Renal cortex interstitium (tissue), 11 donors: ENCODE results near the gene GNAS-AS1. TPM values are rescaled to one million over a fixed set of nuclear protein-coding genes. Genes with fewer than 3 reads are reported as not detected.
A peak's percentile ranks its signal among the peaks of the same experiment; 100 is the strongest.
"Not testable (repeated sequence)": the region's sequence is repeated elsewhere in the genome, so short reads cannot be mapped to it uniquely, and the experiment has no call there.

ENCODE experiments used
- DNase-seq, 11 donors: peaks; one replicate each; pipeline ENCODE4 v3.0.0-alpha.2; 2013; ENCODE audit warnings: low read depth in 9 of 11, low spot score in 4 of 11; ENCODE audit errors: extremely low read depth in 1 of 11
- polyA plus RNA-seq, 3 donors: library from polyadenylated mRNA; unstranded; fragments of 120-200 nt; gene quantifications; one replicate each; pipeline ENCODE4 v1.2.1, GENCODE V29; 2013; ENCODE audit not compliant: insufficient read length in 3 of 3

GNAS-AS1 gene
- polyA plus RNA-seq, 3 donors: 0.97 to 1.4 (median 1.1) TPM

GRCh38 chr20:58841539-58842264 is 9.0 kb downstream of the GNAS-AS1 start:
- DNase-seq: no peak

GRCh38 chr20:58840816-58841538 is 9.7 kb downstream of the GNAS-AS1 start:
- no peak for DNase-seq

GRCh38 chr20:58839991-58840747 is 10.5 kb downstream of the GNAS-AS1 start:
- DNase-seq: no peak

- DNase-seq: peak in 4 of 11 donors; percentile 38 to 53 (median 45)
Observed at GRCh38 chr20:58839474-58839874, 11.2 kb downstream of the GNAS-AS1 start.

GRCh38 chr20:58838174-58838573 is 12.5 kb downstream of the GNAS-AS1 start:
- no peak for DNase-seq

GRCh38 chr20:58837717-58838116 is 13.0 kb downstream of the GNAS-AS1 start:
- DNase-seq: no peak

GRCh38 chr20:58836616-58837204 is 14.0 kb downstream of the GNAS-AS1 start:
- no peak for DNase-seq

GRCh38 chr20:58835231-58835630 is 15.5 kb downstream of the GNAS-AS1 start:
- no peak for DNase-seq

- no peak for DNase-seq
Observed at GRCh38 chr20:58833921-58834320, 16.8 kb downstream of the GNAS-AS1 start.

- no peak for DNase-seq
Observed at GRCh38 chr20:58832457-58832856, 18.2 kb downstream of the GNAS-AS1 start.

- no peak for DNase-seq
Observed at GRCh38 chr20:58829531-58829941, 21.2 kb downstream of the GNAS-AS1 start.

GRCh38 chr20:58828804-58829203 is 21.9 kb downstream of the GNAS-AS1 start:
- DNase-seq: not testable (repeated sequence)

GRCh38 chr20:58828136-58828535 is 22.6 kb downstream of the GNAS-AS1 start:
- DNase-seq: no peak

GRCh38 chr20:58826271-58826670 is 24.4 kb downstream of the GNAS-AS1 start:
- no peak for DNase-seq

GRCh38 chr20:58825450-58825849 is 25.3 kb downstream of the GNAS-AS1 start:
- no peak for DNase-seq

GRCh38 chr20:58824843-58825242 is 25.9 kb downstream of the GNAS-AS1 start:
- no peak for DNase-seq

- no peak for DNase-seq
Observed at GRCh38 chr20:58822748-58823730, 27.7 kb downstream of the GNAS-AS1 start.

GRCh38 chr20:58822149-58822548 is 28.6 kb downstream of the GNAS-AS1 start:
- no peak for DNase-seq
